Measurements from ENCODE around the gene STX16. TPM values are rescaled to one million over a fixed set of nuclear protein-coding genes. Genes with fewer than 3 reads are reported as not detected.

STX16 gene
- total and polyA plus RNA-seq, 2 donors (not counting 1 experiment from before 2014, with no cell fraction given), result 110 to 117 TPM

GRCh38 chr20:58660855-58661597 lies 9.9 kb downstream of the STX16 start:
- no peak overlapping the region for H2AFZ ChIP-seq (ENCODE audit: insufficient read depth, low read depth, low read length, poor library complexity, severe bottlenecking)
- H3K27ac ChIP-seq (ENCODE audit: low read length in 2 of 2), result no peak overlapping the region
- no peak overlapping the region for H3K4me3 ChIP-seq (ENCODE audit: control extremely low read depth in 1 of 5, extremely low read depth in 1 of 5, insufficient read depth in 1 of 5, low read depth in 2 of 5, low read length in 4 of 5)
- DNase-seq (no peak), ATAC-seq (ENCODE audit: low read depth) (no peak)
- peaks cover 0 to 3% of the 10 kb centered on the region in 2 donors for H3K4me1 ChIP-seq (ENCODE audit: control insufficient read depth in 2 of 2, insufficient read depth in 2 of 2, low read length in 2 of 2)
- H3K9ac ChIP-seq (ENCODE audit: low read length), result no peak overlapping the region
- Mint-ChIP-seq H3K4me1 (peaks cover 32% of the 10 kb centered on the region), H3K27me3 (no peaks in the 10 kb centered on the region), H3K9me3 (ENCODE audit: insufficient read depth) (no peaks in the 10 kb centered on the region), H3K4me3 (no peak overlapping the region), H3K27ac (no peak overlapping the region)
- ChIA-PET POLR2A (no interaction called here), CTCF (no interaction called here)
- H4K20me1 ChIP-seq (ENCODE audit: control insufficient read depth, insufficient read depth, low read length, poor library complexity, severe bottlenecking), result peaks cover 71% of the 10 kb centered on the region
- H3K9me3 ChIP-seq (ENCODE audit: control extremely low read depth in 1 of 3, control insufficient read depth in 2 of 3, insufficient read depth in 1 of 3, low read length in 2 of 3), result no peaks in the 10 kb centered on the region
- no peaks in the 10 kb centered on the region for H3K27me3 ChIP-seq (replicated peaks in 1 of 4; ENCODE audit: control extremely low read depth in 1 of 4, control insufficient read depth in 3 of 4, insufficient read depth in 4 of 4, low read length in 3 of 4)
- peaks cover 72% of the 10 kb centered on the region for H3K79me2 ChIP-seq (ENCODE audit: control insufficient read depth, insufficient read depth, low read length)
- no peak for TF ChIP-seq CTCF (IDR thresholded peaks at IDR 0.05)
- 65% methylated on average over 13 of the region's 14 CpGs for WGBS (ENCODE audit: insufficient coverage)
- intact Hi-C loops (cut with micrococcal nuclease), result no loop called here
- peaks cover 2 to 18% of the 10 kb centered on the region in 2 experiments for H3K36me3 ChIP-seq (replicated peaks in 1 of 2; ENCODE audit: control extremely low read depth in 1 of 2, control insufficient read depth in 1 of 2, extremely low read depth in 1 of 2, insufficient read depth in 2 of 2, low read length in 1 of 2)
- H3K4me2 ChIP-seq (replicated peaks; ENCODE audit: low read depth, low read length, poor library complexity, severe bottlenecking), result no peak overlapping the region

GRCh38 chr20:58661598-58662473 lies 10.8 kb downstream of the STX16 start:
- ChIA-PET POLR2A (no interaction called here), CTCF (no interaction called here)
- Histone ChIP-seq H3K27ac (ENCODE audit: low read length in 2 of 2) (no peak overlapping the region), H4K20me1 (ENCODE audit: control insufficient read depth, insufficient read depth, low read length, poor library complexity, severe bottlenecking) (peaks cover 75% of the 10 kb centered on the region), H2AFZ (ENCODE audit: insufficient read depth, low read depth, low read length, poor library complexity, severe bottlenecking) (no peak overlapping the region), H3K27me3 (replicated peaks in 1 of 4; ENCODE audit: control extremely low read depth in 1 of 4, control insufficient read depth in 3 of 4, insufficient read depth in 4 of 4, low read length in 3 of 4) (no peaks in the 10 kb centered on the region), H3K9ac (ENCODE audit: low read length) (no peak overlapping the region), H3K9me3 (ENCODE audit: control extremely low read depth in 1 of 3, control insufficient read depth in 2 of 3, insufficient read depth in 1 of 3, low read length in 2 of 3) (no peaks in the 10 kb centered on the region), H3K4me1 (ENCODE audit: control insufficient read depth in 2 of 2, insufficient read depth in 2 of 2, low read length in 2 of 2) (peaks cover 0 to 3% of the 10 kb centered on the region in 2 donors), H3K36me3 (replicated peaks in 1 of 2; ENCODE audit: control extremely low read depth in 1 of 2, control insufficient read depth in 1 of 2, extremely low read depth in 1 of 2, insufficient read depth in 2 of 2, low read length in 1 of 2) (peaks cover 2 to 18% of the 10 kb centered on the region in 2 experiments), H3K4me3 (ENCODE audit: control extremely low read depth in 1 of 5, extremely low read depth in 1 of 5, insufficient read depth in 1 of 5, low read depth in 2 of 5, low read length in 4 of 5) (no peak overlapping the region), H3K79me2 (ENCODE audit: control insufficient read depth, insufficient read depth, low read length) (peaks cover 64% of the 10 kb centered on the region), H3K4me2 (replicated peaks; ENCODE audit: low read depth, low read length, poor library complexity, severe bottlenecking) (no peak overlapping the region)
- TF ChIP-seq EZH2 (IDR thresholded peaks at IDR 0.05; ENCODE audit: borderline replicate concordance, insufficient read depth, low read depth, low read length, poor library complexity, severe bottlenecking) (no peak), CTCF (IDR thresholded peaks at IDR 0.05) (no peak)
- ATAC-seq (ENCODE audit: low read depth), result no peak
- 94% methylated on average over 10 of the region's 12 CpGs for WGBS (ENCODE audit: insufficient coverage)
- intact Hi-C loops (cut with micrococcal nuclease), result no loop called here
- Mint-ChIP-seq H3K4me1 (peaks cover 26% of the 10 kb centered on the region), H3K9me3 (ENCODE audit: insufficient read depth) (no peaks in the 10 kb centered on the region), H3K27me3 (no peaks in the 10 kb centered on the region), H3K4me3 (no peak overlapping the region), H3K27ac (no peak overlapping the region)
- no peak for DNase-seq

All from B cell (primary cell).